Bronchial epithelial cell (primary cell): ENCODE data around the gene CDH13. TPM values are rescaled to one million over a fixed set of nuclear protein-coding genes. Genes with fewer than 3 reads are reported as not detected.
A peak's percentile ranks its signal among the peaks of the same experiment; 100 is the strongest.

Experiments used
- DNase-seq: peaks from one replicate; pipeline ENCODE4 v3.0.0-alpha.2; 2010; ENCODE audit warnings: low read depth
- FAIRE-seq: peaks from 2 replicates; lab custom pipeline; 2011; peaks lifted over from hg19 to GRCh38; lab: Jason Lieb, UNC
- H3K27me3 ChIP-seq: 2 replicates; pipeline ENCODE4 v1.5.1; 2011; ENCODE audit warnings: low read length; ENCODE audit not compliant: control insufficient read depth, insufficient read depth
- H3K36me3 ChIP-seq: 2 replicates; pipeline ENCODE4 v1.5.1; 2011; ENCODE audit warnings: low read length; ENCODE audit not compliant: control insufficient read depth, insufficient read depth
- H3K4me3 ChIP-seq: 2 replicates; pipeline ENCODE4 v1.5.1; 2011; ENCODE audit warnings: mild to moderate bottlenecking, low read depth, low read length, control low read depth
- CTCF ChIP-seq: IDR thresholded peaks from 2 replicates; pipeline ENCODE4 v1.5.1; 2011; ENCODE audit warnings: mild to moderate bottlenecking, moderate library complexity, low read length, control low read depth, inconsistent platforms; ENCODE audit not compliant: insufficient read depth, severe bottlenecking
- total RNA-seq: library from RNA; depleted of rRNA; stranded (reverse); fragments of >200 nt; gene quantifications from 2 replicates; pipeline ENCODE4 v1.2.1, GENCODE V29; 2014

Gene CDH13
- total RNA-seq, 1 donor from 2014 or later, result 31.3 TPM

GRCh38 chr16:82699711-82700495, 73.1 kb downstream of the CDH13 start:
- Histone ChIP-seq H3K36me3 (no peaks in the 10 kb centered on the region), H3K27me3 (no peaks in the 10 kb centered on the region), H3K4me3 (no peak overlapping the region)
- peak; percentile 84 for DNase-seq
- TF ChIP-seq CTCF, result no peak
- FAIRE-seq, result no peak

GRCh38 chr16:82700541-82701235, 73.9 kb downstream of the CDH13 start:
- no peak for TF ChIP-seq CTCF
- no peak for FAIRE-seq
- Histone ChIP-seq H3K27me3 (no peaks in the 10 kb centered on the region), H3K36me3 (no peaks in the 10 kb centered on the region), H3K4me3 (no peak overlapping the region)
- peak; percentile 39 for DNase-seq

- no peak for TF ChIP-seq CTCF
- no peak for FAIRE-seq
- no peak overlapping the region for H3K4me3 ChIP-seq
- no peak for DNase-seq
- H3K36me3 ChIP-seq, result no peaks in the 10 kb centered on the region
- H3K27me3 ChIP-seq, result no peaks in the 10 kb centered on the region
Observed at GRCh38 chr16:82701442-82701955, 74.7 kb downstream of the CDH13 start.

- no peak for FAIRE-seq
- TF ChIP-seq CTCF, result no peak
- Histone ChIP-seq H3K36me3 (no peaks in the 10 kb centered on the region), H3K4me3 (no peak overlapping the region), H3K27me3 (no peaks in the 10 kb centered on the region)
- no peak for DNase-seq
Observed at GRCh38 chr16:82703161-82703560, 76.4 kb downstream of the CDH13 start.

- TF ChIP-seq CTCF, result no peak
- Histone ChIP-seq H3K36me3 (no peaks in the 10 kb centered on the region), H3K27me3 (no peaks in the 10 kb centered on the region), H3K4me3 (no peak overlapping the region)
- DNase-seq, result no peak
- FAIRE-seq, result no peak
Observed at GRCh38 chr16:82703871-82704768, 77.4 kb downstream of the CDH13 start.
